CD14-positive monocyte (primary cell): Measurements from ENCODE around the gene ICA1L. TPM values are rescaled to one million over a fixed set of nuclear protein-coding genes. Genes with fewer than 3 reads are reported as not detected.
A peak's percentile ranks its signal among the peaks of the same experiment; 100 is the strongest.
"Not testable (repeated sequence)": the region's sequence is repeated elsewhere in the genome, so short reads cannot be mapped to it uniquely, and the experiment has no call there.

Experiments used
- DNase-seq, 3 donors: peaks; one replicate each; pipeline ENCODE4 v3.0.0-alpha.2; 2011 to 2022
- H2AFZ ChIP-seq: 2 replicates; pipeline ENCODE4 v1.6.0; 2012; ENCODE audit warnings: mild to moderate bottlenecking, low read depth, low read length, inconsistent platforms; ENCODE audit not compliant: insufficient read depth, poor library complexity, severe bottlenecking
- H3K27ac ChIP-seq, 2 donors: 1 replicate in 1 of 2; 2 replicates in 1 of 2; pipeline ENCODE4 v1.5.1; 2012 to 2013; ENCODE audit warnings: low read length in 2 of 2, control low read depth in 1 of 2, inconsistent platforms in 1 of 2, low read depth in 1 of 2, mild to moderate bottlenecking in 1 of 2
- H3K27me3 ChIP-seq, 2 donors: one replicate each; pipeline versions ENCODE4 v1.6.0 to v1.6.1; 2011 to 2013; ENCODE audit warnings: low read length in 2 of 2; ENCODE audit not compliant: control insufficient read depth in 2 of 2, insufficient read depth in 2 of 2
- H3K36me3 ChIP-seq, 2 donors: replicated peaks in 1 of 2; 1 replicate in 1 of 2; 2 replicates in 1 of 2; pipeline versions ENCODE4 v1.5.1 to v1.6.1; 2012 to 2013; ENCODE audit warnings: low read length in 2 of 2, control low read depth in 1 of 2, inconsistent platforms in 1 of 2, mild to moderate bottlenecking in 1 of 2; ENCODE audit not compliant: insufficient read depth in 2 of 2, control insufficient read depth in 1 of 2
- H3K4me1 ChIP-seq, 2 donors: 1 replicate in 1 of 2; 2 replicates in 1 of 2; pipeline versions ENCODE4 v1.5.1 to v1.6.1; 2012 to 2013; ENCODE audit warnings: low read length in 2 of 2, control low read depth in 1 of 2, inconsistent platforms in 1 of 2, mild to moderate bottlenecking in 1 of 2, moderate library complexity in 1 of 2; ENCODE audit not compliant: insufficient read depth in 2 of 2, control insufficient read depth in 1 of 2
- H3K4me2 ChIP-seq: replicated peaks from 2 replicates; pipeline ENCODE3; 2012; ENCODE audit warnings: low read length, moderate library complexity, mild to moderate bottlenecking; ENCODE audit not compliant: poor library complexity, severe bottlenecking; ENCODE audit errors: extremely low read depth
- H3K4me3 ChIP-seq, 3 experiments: fragments of 200-600 bp in 1 of 3; sonication (generic) in 1 of 3; replicated peaks in 1 of 3; 1 replicate in 2 of 3; 2 replicates in 1 of 3; pipeline ENCODE4 v1.5.1; 2011 to 2013; ENCODE audit warnings: low read length in 3 of 3, mild to moderate bottlenecking in 3 of 3, control low read depth in 2 of 3, low read depth in 2 of 3, inconsistent platforms in 1 of 3, moderate library complexity in 1 of 3
- H3K79me2 ChIP-seq: 2 replicates; pipeline ENCODE4 v1.6.0; 2012; ENCODE audit warnings: mild to moderate bottlenecking, control low read depth, inconsistent platforms, low read length, moderate library complexity; ENCODE audit not compliant: insufficient read depth
- H3K9ac ChIP-seq: 2 replicates; pipeline ENCODE4 v1.6.0; 2017; ENCODE audit warnings: low read length, mild to moderate bottlenecking; ENCODE audit not compliant: insufficient read depth, poor library complexity, severe bottlenecking
- H3K9me3 ChIP-seq, 2 donors: replicated peaks in 1 of 2; 1 replicate in 1 of 2; 2 replicates in 1 of 2; pipeline versions ENCODE4 v1.5.1 to v1.6.1; 2012 to 2013; ENCODE audit warnings: low read length in 2 of 2, control low read depth in 1 of 2; ENCODE audit not compliant: control insufficient read depth in 1 of 2, insufficient read depth in 1 of 2
- H4K20me1 ChIP-seq: 2 replicates; pipeline ENCODE4 v1.6.0; 2012; ENCODE audit warnings: mild to moderate bottlenecking, low read length, control low read depth, moderate library complexity; ENCODE audit not compliant: insufficient read depth
- H3K27ac Mint-ChIP-seq, 7 donors: one replicate each; pipeline ENCODE4 v1.8.0; 2020; ENCODE audit warnings: mild to moderate bottlenecking in 7 of 7, mixed read lengths in 7 of 7, moderate library complexity in 6 of 7, inconsistent platforms in 2 of 7
- H3K27me3 Mint-ChIP-seq, 3 donors: one replicate each; pipeline ENCODE4 v1.8.0; 2021 to 2022; ENCODE audit warnings: low read depth in 3 of 3, mild to moderate bottlenecking in 3 of 3, mixed read lengths in 3 of 3, moderate library complexity in 3 of 3, inconsistent platforms in 1 of 3
- H3K36me3 Mint-ChIP-seq, 2 donors: one replicate each; pipeline ENCODE4 v1.8.0; 2020; ENCODE audit warnings: mixed read lengths in 2 of 2, inconsistent platforms in 1 of 2, mild to moderate bottlenecking in 1 of 2
- H3K4me1 Mint-ChIP-seq: one replicate; pipeline ENCODE4 v1.8.0; 2020; ENCODE audit warnings: mild to moderate bottlenecking, mixed read lengths
- H3K4me3 Mint-ChIP-seq, 2 donors: one replicate each; pipeline ENCODE4 v1.8.0; 2020; ENCODE audit warnings: mild to moderate bottlenecking in 2 of 2, mixed read lengths in 2 of 2, moderate library complexity in 1 of 2
- H3K9me3 Mint-ChIP-seq, 7 donors: one replicate each; pipeline ENCODE4 v1.8.0; 2020 to 2022; ENCODE audit warnings: mixed read lengths in 7 of 7, mild to moderate bottlenecking in 6 of 7, moderate library complexity in 6 of 7, inconsistent platforms in 2 of 7
- WGBS: methylation state at CpG from one replicate; pipeline ENCODE4 v1.1.5; 2013; ENCODE audit warnings: missing lambda C conversion rate; ENCODE audit not compliant: insufficient coverage; 5-methylcytosine and 5-hydroxymethylcytosine counted together
- intact Hi-C, 2 donors: fragments of 100-400 bp; cut with micrococcal nuclease; formaldehyde crosslinking; loops; one replicate each; pipeline versions ENCODE4 v1.15.0 to v1.15.1; 2023
- polyA plus RNA-seq, 3 donors: library from polyadenylated mRNA; depleted of rRNA in 1 of 3; unstranded in 2 of 3; stranded (reverse) in 1 of 3; fragments of 300-500 nt in 2 of 3; fragments of >200 nt in 1 of 3; fragmentation: Illumina TruSeq in 2 of 3; gene quantifications; 1 replicate in 2 of 3; 2 replicates in 1 of 3; pipeline ENCODE4 v1.2.3, GENCODE V29; 2012 to 2021
- TF ChIP-seq, protein P1 (sequence below): fragments of 200-600 bp; IDR thresholded peaks from one replicate; pipeline ENCODE4 v1.8.0; 2022; ENCODE audit warnings: antibody characterized with exemption, mild to moderate bottlenecking

ICA1L gene
- polyA plus RNA-seq, 3 donors = 0.17 to 0.85 (median 0.57) TPM

- H3K4me3 ChIP-seq = peak overlapping the region; percentile 65 to 99 (median 95)
- WGBS = 0% methylated on average over 1 of the region's 3 CpGs
- H3K27ac ChIP-seq = no peak overlapping the region
- H3K36me3 ChIP-seq = peaks cover 2 to 9% of the 10 kb centered on the region in 2 donors
- H4K20me1 ChIP-seq = no peaks in the 10 kb centered on the region
- Mint-ChIP-seq H3K9me3 (peaks cover 0 to under 1% (median 0%) of the 10 kb centered on the region in 7 donors), H3K4me3 (peak overlapping the region in 1 of 2 donors; percentile 97), H3K27ac (peak overlapping the region in 1 of 7 donors; percentile 97), H3K27me3 (no peaks in the 10 kb centered on the region), H3K4me1 (peaks cover 32% of the 10 kb centered on the region), H3K36me3 (peaks cover 7 to 10% of the 10 kb centered on the region in 2 donors)
- peak overlapping the region; percentile 61 for H3K9ac ChIP-seq
- peak overlapping the region; percentile 90 for H3K4me2 ChIP-seq
- DNase-seq = no peak
- peaks cover 19 to 22% of the 10 kb centered on the region in 2 donors for H3K4me1 ChIP-seq
- no peaks in the 10 kb centered on the region for H3K9me3 ChIP-seq
- no peak overlapping the region for H2AFZ ChIP-seq
- H3K79me2 ChIP-seq = peaks cover 43% of the 10 kb centered on the region
- intact Hi-C loops = loop anchor here (1.0 to 5.0 kb wide), 5 partner anchors 42 to 328 kb away; partner anchors contain the start of genes CYP20A1 (in 2 of the 2) and NBEAL1 (in 2 of the 2)
- no peaks in the 10 kb centered on the region for H3K27me3 ChIP-seq
- TF ChIP-seq, protein P1, sequence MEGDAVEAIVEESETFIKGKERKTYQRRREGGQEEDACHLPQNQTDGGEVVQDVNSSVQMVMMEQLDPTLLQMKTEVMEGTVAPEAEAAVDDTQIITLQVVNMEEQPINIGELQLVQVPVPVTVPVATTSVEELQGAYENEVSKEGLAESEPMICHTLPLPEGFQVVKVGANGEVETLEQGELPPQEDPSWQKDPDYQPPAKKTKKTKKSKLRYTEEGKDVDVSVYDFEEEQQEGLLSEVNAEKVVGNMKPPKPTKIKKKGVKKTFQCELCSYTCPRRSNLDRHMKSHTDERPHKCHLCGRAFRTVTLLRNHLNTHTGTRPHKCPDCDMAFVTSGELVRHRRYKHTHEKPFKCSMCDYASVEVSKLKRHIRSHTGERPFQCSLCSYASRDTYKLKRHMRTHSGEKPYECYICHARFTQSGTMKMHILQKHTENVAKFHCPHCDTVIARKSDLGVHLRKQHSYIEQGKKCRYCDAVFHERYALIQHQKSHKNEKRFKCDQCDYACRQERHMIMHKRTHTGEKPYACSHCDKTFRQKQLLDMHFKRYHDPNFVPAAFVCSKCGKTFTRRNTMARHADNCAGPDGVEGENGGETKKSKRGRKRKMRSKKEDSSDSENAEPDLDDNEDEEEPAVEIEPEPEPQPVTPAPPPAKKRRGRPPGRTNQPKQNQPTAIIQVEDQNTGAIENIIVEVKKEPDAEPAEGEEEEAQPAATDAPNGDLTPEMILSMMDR = no peak
These were observed 39.1 kb upstream of the ICA1L start for GRCh38 chr2:202910698-202911097.

- not testable (repeated sequence) for H3K4me3 Mint-ChIP-seq, H3K27me3 ChIP-seq, H3K4me3 ChIP-seq, H4K20me1 ChIP-seq, H3K9ac ChIP-seq, H2AFZ ChIP-seq, H3K9me3 ChIP-seq, H3K27ac ChIP-seq, DNase-seq, H3K27me3 Mint-ChIP-seq, H3K9me3 Mint-ChIP-seq
- Mint-ChIP-seq H3K27ac (peak overlapping the region in 1 of 7 donors; percentile 80), H3K36me3 (peaks cover 11 to 14% of the 10 kb centered on the region in 2 donors), H3K4me1 (peaks cover 32% of the 10 kb centered on the region)
- Histone ChIP-seq H3K4me1 (peaks cover 19 to 22% of the 10 kb centered on the region in 2 donors), H3K4me2 (peak overlapping the region; percentile 90), H3K36me3 (peaks cover 2 to 14% of the 10 kb centered on the region in 2 donors), H3K79me2 (peaks cover 44% of the 10 kb centered on the region)
- WGBS = 100% methylated on average over 5 of the region's 5 CpGs
- intact Hi-C loops = loop anchor here (2.0 to 5.0 kb wide), 4 partner anchors 42 to 329 kb away; partner anchors contain the start of genes CYP20A1 (in 2 of the 2) and NBEAL1 (in 1 of the 2)
These were observed 38.7 kb upstream of the ICA1L start for GRCh38 chr2:202910250-202910649.
